Skeletal muscle satellite cell (primary cell): ENCODE results near the gene ME3.
A peak's percentile ranks its signal among the peaks of the same experiment; 100 is the strongest.

Experiments
- H3K27me3 ChIP-seq: 2 replicates; pipeline ENCODE4 v1.7.0; 2013; ENCODE audit warnings: low read length; ENCODE audit not compliant: control insufficient read depth, insufficient read depth
- H3K36me3 ChIP-seq: 2 replicates; pipeline ENCODE4 v1.7.0; 2013; ENCODE audit warnings: mild to moderate bottlenecking, control low read depth, low read length; ENCODE audit not compliant: insufficient read depth
- H3K4me1 ChIP-seq: 2 replicates; pipeline ENCODE4 v1.7.0; 2013; ENCODE audit warnings: low read length; ENCODE audit not compliant: control insufficient read depth, insufficient read depth
- H3K4me2 ChIP-seq: 2 replicates; pipeline ENCODE4 v1.7.0; 2013; ENCODE audit warnings: mild to moderate bottlenecking, low read length
- H3K4me3 ChIP-seq: 2 replicates; pipeline ENCODE4 v1.7.0; 2013; ENCODE audit warnings: low read length
- H3K9ac ChIP-seq: 2 replicates; pipeline ENCODE4 v1.7.0; 2013; ENCODE audit warnings: mild to moderate bottlenecking, low read depth, low read length, moderate library complexity
- H3K9me3 ChIP-seq: replicated peaks from 2 replicates; pipeline ENCODE4 v1.7.0; 2013; ENCODE audit warnings: mild to moderate bottlenecking, control low read depth, low read length

Gene ME3

GRCh38 chr11:86518211-86518610, 154.2 kb downstream of the ME3 start:
- H3K36me3 ChIP-seq: no peaks in the 10 kb centered on the region
- H3K9ac ChIP-seq: no peak overlapping the region
- no peaks in the 10 kb centered on the region for H3K27me3 ChIP-seq
- H3K4me3 ChIP-seq: no peak overlapping the region
- peaks cover 39% of the 10 kb centered on the region for H3K4me1 ChIP-seq
- no peaks in the 10 kb centered on the region for H3K9me3 ChIP-seq
- no peak overlapping the region for H3K4me2 ChIP-seq

GRCh38 chr11:86517557-86517956, 154.9 kb downstream of the ME3 start:
- Histone ChIP-seq H3K4me1 (peaks cover 34% of the 10 kb centered on the region), H3K9ac (no peak overlapping the region), H3K9me3 (no peaks in the 10 kb centered on the region)

GRCh38 chr11:86515297-86516094, 156.9 kb downstream of the ME3 start:
- Histone ChIP-seq H3K4me3 (no peak overlapping the region), H3K9me3 (no peaks in the 10 kb centered on the region), H3K9ac (peak overlapping the region; percentile 17), H3K4me1 (peaks cover 48% of the 10 kb centered on the region), H3K4me2 (peak overlapping the region; percentile 46), H3K36me3 (no peaks in the 10 kb centered on the region), H3K27me3 (no peaks in the 10 kb centered on the region)

More at GRCh38 chr11:86517557-86517956, 154.9 kb downstream of the ME3 start:
- H3K27me3 ChIP-seq: no peaks in the 10 kb centered on the region
- H3K36me3 ChIP-seq: no peaks in the 10 kb centered on the region
- H3K4me3 ChIP-seq: no peak overlapping the region
- no peak overlapping the region for H3K4me2 ChIP-seq

- H3K4me3 ChIP-seq: no peak overlapping the region
- H3K9ac ChIP-seq: no peak overlapping the region
- no peaks in the 10 kb centered on the region for H3K36me3 ChIP-seq
- H3K9me3 ChIP-seq: no peaks in the 10 kb centered on the region
- no peaks in the 10 kb centered on the region for H3K27me3 ChIP-seq
- H3K4me1 ChIP-seq: peaks cover 50% of the 10 kb centered on the region
- no peak overlapping the region for H3K4me2 ChIP-seq
Measured at GRCh38 chr11:86514453-86514852, 158.0 kb downstream of the ME3 start.

GRCh38 chr11:86513746-86514373, 158.6 kb downstream of the ME3 start:
- no peak overlapping the region for H3K4me3 ChIP-seq
- no peaks in the 10 kb centered on the region for H3K9me3 ChIP-seq
- H3K36me3 ChIP-seq: no peaks in the 10 kb centered on the region
- no peaks in the 10 kb centered on the region for H3K27me3 ChIP-seq
- H3K9ac ChIP-seq: no peak overlapping the region
- no peak overlapping the region for H3K4me2 ChIP-seq
- peaks cover 50% of the 10 kb centered on the region for H3K4me1 ChIP-seq

- no peak overlapping the region for H3K9ac ChIP-seq
- H3K36me3 ChIP-seq: no peaks in the 10 kb centered on the region
- no peak overlapping the region for H3K4me3 ChIP-seq
- H3K4me1 ChIP-seq: peaks cover 50% of the 10 kb centered on the region
- H3K9me3 ChIP-seq: no peaks in the 10 kb centered on the region
- no peak overlapping the region for H3K4me2 ChIP-seq
- no peaks in the 10 kb centered on the region for H3K27me3 ChIP-seq
Measured at GRCh38 chr11:86513138-86513537, 159.3 kb downstream of the ME3 start.

GRCh38 chr11:86511086-86511551, 161.3 kb downstream of the ME3 start:
- Histone ChIP-seq H3K36me3 (no peaks in the 10 kb centered on the region), H3K4me2 (peak overlapping the region; percentile 37), H3K4me3 (peak overlapping the region; percentile 13), H3K4me1 (peaks cover 47% of the 10 kb centered on the region), H3K9me3 (no peaks in the 10 kb centered on the region), H3K27me3 (no peaks in the 10 kb centered on the region), H3K9ac (no peak overlapping the region)

- H3K27me3 ChIP-seq: no peaks in the 10 kb centered on the region
- peaks cover 42% of the 10 kb centered on the region for H3K4me1 ChIP-seq
- H3K4me3 ChIP-seq: no peak overlapping the region
- H3K36me3 ChIP-seq: no peaks in the 10 kb centered on the region
- no peaks in the 10 kb centered on the region for H3K9me3 ChIP-seq
- H3K4me2 ChIP-seq: no peak overlapping the region
- no peak overlapping the region for H3K9ac ChIP-seq
Measured at GRCh38 chr11:86510674-86511073, 161.7 kb downstream of the ME3 start.

GRCh38 chr11:86510097-86510496, 162.3 kb downstream of the ME3 start:
- Histone ChIP-seq H3K9ac (no peak overlapping the region), H3K9me3 (no peaks in the 10 kb centered on the region), H3K4me1 (peaks cover 36% of the 10 kb centered on the region), H3K4me3 (no peak overlapping the region), H3K27me3 (no peaks in the 10 kb centered on the region), H3K4me2 (no peak overlapping the region), H3K36me3 (no peaks in the 10 kb centered on the region)

GRCh38 chr11:86509588-86509974, 162.8 kb downstream of the ME3 start:
- no peak overlapping the region for H3K4me3 ChIP-seq
- peaks cover 36% of the 10 kb centered on the region for H3K4me1 ChIP-seq
- H3K27me3 ChIP-seq: no peaks in the 10 kb centered on the region
- no peaks in the 10 kb centered on the region for H3K9me3 ChIP-seq
- H3K4me2 ChIP-seq: no peak overlapping the region
- H3K9ac ChIP-seq: no peak overlapping the region
- H3K36me3 ChIP-seq: no peaks in the 10 kb centered on the region

GRCh38 chr11:86508604-86509587, 163.5 kb downstream of the ME3 start:
- Histone ChIP-seq H3K4me2 (no peak overlapping the region), H3K4me1 (peaks cover 36% of the 10 kb centered on the region), H3K27me3 (no peaks in the 10 kb centered on the region), H3K36me3 (no peaks in the 10 kb centered on the region), H3K9ac (no peak overlapping the region), H3K9me3 (no peaks in the 10 kb centered on the region), H3K4me3 (no peak overlapping the region)
